PC-3 (cell line): ENCODE results near the gene TMEM14A. TPM values are rescaled to one million over a fixed set of nuclear protein-coding genes. Genes with fewer than 3 reads are reported as not detected.

Source experiments
- ATAC-seq: fragments of 200-7000 bp; cut with Tn5 transposase; 2 replicates; pipeline ENCODE4 v1.9.1; 2020; ENCODE audit warnings: mild to moderate bottlenecking, moderate library complexity
- BruUV-seq: library from RNA; stranded (reverse); fragments of 400-500 nt; replicated peaks from 2 replicates; lab custom pipeline; 2021; lab: Mats Ljungman, UMichigan
- CTCF ChIA-PET: fragments of 300-600 bp; sonication (Branson Sonifier 250); formaldehyde crosslinking; loops from one replicate; lab custom pipeline; 2022; ENCODE audit warnings: antibody characterized with exemption; lab: Charles Lee
- POLR2A ChIA-PET: fragments of 300-600 bp; sonication (Branson Sonifier 250); formaldehyde crosslinking; loops from one replicate; lab custom pipeline; 2022; ENCODE audit warnings: antibody characterized with exemption; ENCODE audit not compliant: unreplicated experiment; lab: Charles Lee
- DNase-seq: peaks from one replicate; pipeline ENCODE4 v3.0.0-alpha.2; 2015
- H2AFZ ChIP-seq: fragments of 300-600 bp; sonication (generic); 2 replicates; pipeline ENCODE4 v1.6.0; 2016; ENCODE audit warnings: antibody characterized with exemption, low read length
- H3F3A ChIP-seq: fragments of 300-600 bp; sonication (generic); one replicate; pipeline ENCODE4 v1.6.0; 2017; ENCODE audit warnings: antibody characterized with exemption, low read length, control low read depth, mild to moderate bottlenecking; ENCODE audit not compliant: unreplicated experiment
- H3K27ac ChIP-seq: fragments of 300-600 bp; sonication (generic); 2 replicates; pipeline ENCODE4 v1.5.1; 2016; ENCODE audit warnings: mild to moderate bottlenecking, low read length
- H3K27me3 ChIP-seq: fragments of 300-600 bp; sonication (generic); 2 replicates; pipeline ENCODE4 v1.6.1; 2016; ENCODE audit warnings: low read length, mixed read lengths
- H3K36me3 ChIP-seq: fragments of 300-600 bp; sonication (generic); 2 replicates; pipeline ENCODE4 v1.6.1; 2016; ENCODE audit warnings: low read depth, mixed run types, low read length, mixed read lengths
- H3K4me1 ChIP-seq: fragments of 300-600 bp; sonication (generic); 2 replicates; pipeline ENCODE4 v1.5.1; 2016; ENCODE audit warnings: low read length; ENCODE audit not compliant: insufficient read depth
- H3K4me2 ChIP-seq: fragments of 300-600 bp; sonication (generic); 2 replicates; pipeline ENCODE4 v1.6.0; 2016; ENCODE audit warnings: low read length
- H3K4me3 ChIP-seq: fragments of 300-600 bp; sonication (generic); 2 replicates; pipeline ENCODE4 v1.5.1; 2016; ENCODE audit warnings: mild to moderate bottlenecking, low read length, mixed read lengths
- H3K79me2 ChIP-seq: fragments of 300-600 bp; sonication (generic); 2 replicates; pipeline ENCODE4 v1.6.1; 2017; ENCODE audit warnings: low read length, mixed read lengths
- H3K9ac ChIP-seq: fragments of 300-600 bp; sonication (generic); 2 replicates; pipeline ENCODE4 v1.6.0; 2016; ENCODE audit warnings: mild to moderate bottlenecking, low read length
- H3K9me2 ChIP-seq: fragments of 300-600 bp; sonication (generic); replicated peaks from 2 replicates; pipeline ENCODE4 v1.6.1; 2016; ENCODE audit warnings: mixed run types, low read length, mixed read lengths
- H3K9me3 ChIP-seq: fragments of 300-600 bp; sonication (generic); 2 replicates; pipeline ENCODE4 v1.6.1; 2016; ENCODE audit warnings: low read length, mixed read lengths
- H4K20me1 ChIP-seq: fragments of 300-600 bp; sonication (generic); 2 replicates; pipeline ENCODE4 v1.6.1; 2016; ENCODE audit warnings: low read length, mixed read lengths
- EZH2 ChIP-seq: fragments of 300-600 bp; sonication (generic); IDR thresholded peaks from one replicate; pipeline ENCODE4 v1.6.1; 2017; ENCODE audit warnings: antibody characterized with exemption, mild to moderate bottlenecking, low read length; ENCODE audit not compliant: unreplicated experiment
- EZH2phosphoT487 ChIP-seq: fragments of 300-600 bp; sonication (generic); IDR thresholded peaks from 2 replicates; pipeline ENCODE4 v1.6.1; 2018; ENCODE audit warnings: mild to moderate bottlenecking, antibody characterized with exemption, low read length, borderline replicate concordance
- intact Hi-C: fragments of 100-400 bp; cut with micrococcal nuclease; formaldehyde crosslinking; loops from 2 replicates; pipeline ENCODE4 v1.9.0; 2023
- total RNA-seq: library from RNA; depleted of rRNA; stranded (reverse); fragments of >200 nt; gene quantifications from 2 replicates; pipeline ENCODE4 v1.2.3, GENCODE V29; 2014
- TF ChIP-seq, protein P1 (sequence below): fragments of 300-600 bp; sonication (generic); conservative IDR thresholded peaks from 2 replicates; pipeline ENCODE4 v1.5.1; 2017; ENCODE audit warnings: antibody characterized with exemption, low read depth, mild to moderate bottlenecking, low read length

The TMEM14A gene
- total RNA-seq, 1 experiment from 2014 or later: 65.4 TPM

DNA sequence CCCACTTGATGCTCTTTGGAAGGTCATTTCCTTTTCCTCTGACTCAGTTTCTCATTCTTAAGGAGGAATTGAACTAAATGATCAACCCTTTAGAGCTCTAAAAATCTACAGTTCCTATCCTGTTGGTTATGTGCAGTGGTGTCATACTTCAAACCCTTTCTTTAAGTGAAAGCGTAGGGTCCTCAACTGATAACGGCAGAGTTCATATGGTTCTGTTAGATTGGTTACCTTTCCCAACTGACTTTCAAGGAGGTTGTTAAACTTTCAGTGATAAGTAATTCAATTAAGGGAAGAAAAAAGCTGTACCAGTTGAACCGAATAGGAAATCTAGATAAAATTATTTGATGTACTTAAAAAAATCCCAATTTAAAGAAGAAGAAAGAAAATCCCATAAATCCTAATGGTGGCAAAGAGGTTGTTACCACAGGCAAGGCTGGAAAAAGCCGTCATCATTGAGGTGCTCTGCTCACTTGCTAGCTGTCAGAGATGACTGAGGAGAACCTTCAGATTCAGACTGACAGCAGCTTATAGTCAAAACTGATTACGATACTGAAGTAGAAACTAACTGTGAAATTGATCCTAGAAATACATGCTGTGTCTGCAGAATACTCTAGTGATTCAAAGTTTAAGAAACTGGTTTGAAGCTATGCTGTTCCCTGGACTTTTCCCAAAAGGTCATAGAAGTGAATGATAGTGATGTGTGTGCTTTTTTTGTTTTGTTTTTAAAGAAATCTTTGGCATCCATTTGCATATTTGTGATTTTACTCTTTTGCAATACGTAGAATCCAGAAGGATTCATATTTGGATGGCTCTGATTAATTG lies 16.2 kb downstream of the TMEM14A start:
- H3K4me2 ChIP-seq: no peak overlapping the region
- TF ChIP-seq EZH2phosphoT487 (no peak), EZH2 (no peak)
- TF ChIP-seq, protein P1, sequence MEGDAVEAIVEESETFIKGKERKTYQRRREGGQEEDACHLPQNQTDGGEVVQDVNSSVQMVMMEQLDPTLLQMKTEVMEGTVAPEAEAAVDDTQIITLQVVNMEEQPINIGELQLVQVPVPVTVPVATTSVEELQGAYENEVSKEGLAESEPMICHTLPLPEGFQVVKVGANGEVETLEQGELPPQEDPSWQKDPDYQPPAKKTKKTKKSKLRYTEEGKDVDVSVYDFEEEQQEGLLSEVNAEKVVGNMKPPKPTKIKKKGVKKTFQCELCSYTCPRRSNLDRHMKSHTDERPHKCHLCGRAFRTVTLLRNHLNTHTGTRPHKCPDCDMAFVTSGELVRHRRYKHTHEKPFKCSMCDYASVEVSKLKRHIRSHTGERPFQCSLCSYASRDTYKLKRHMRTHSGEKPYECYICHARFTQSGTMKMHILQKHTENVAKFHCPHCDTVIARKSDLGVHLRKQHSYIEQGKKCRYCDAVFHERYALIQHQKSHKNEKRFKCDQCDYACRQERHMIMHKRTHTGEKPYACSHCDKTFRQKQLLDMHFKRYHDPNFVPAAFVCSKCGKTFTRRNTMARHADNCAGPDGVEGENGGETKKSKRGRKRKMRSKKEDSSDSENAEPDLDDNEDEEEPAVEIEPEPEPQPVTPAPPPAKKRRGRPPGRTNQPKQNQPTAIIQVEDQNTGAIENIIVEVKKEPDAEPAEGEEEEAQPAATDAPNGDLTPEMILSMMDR: no peak
- peaks cover 19% of the 10 kb centered on the region; the same call in 1 of the 2 replicates for H3K36me3 ChIP-seq
- H3K4me3 ChIP-seq: no peak overlapping the region
- no peaks in the 10 kb centered on the region for H4K20me1 ChIP-seq
- no peaks in the 10 kb centered on the region for H3K9me2 ChIP-seq
- no peak overlapping the region for H2AFZ ChIP-seq
- DNase-seq: no peak
- ATAC-seq: no peak
- no peaks in the 10 kb centered on the region for H3K27me3 ChIP-seq
- no peak overlapping the region for H3K9ac ChIP-seq
- H3K9me3 ChIP-seq: no peaks in the 10 kb centered on the region
- H3F3A ChIP-seq: no peaks in the 10 kb centered on the region
- no peak overlapping the region for H3K27ac ChIP-seq
- CTCF ChIA-PET: interaction anchor here (0.5 kb wide), 1 partner anchor 279 kb away, joined by 8 read pairs; no protein-coding TSS in a partner anchor
- no peaks in the 10 kb centered on the region for H3K4me1 ChIP-seq
- BruUV-seq: no TSS peak
- intact Hi-C loops: no loop called here
- H3K79me2 ChIP-seq: no peaks in the 10 kb centered on the region
- POLR2A ChIA-PET: no interaction called here

DNA sequence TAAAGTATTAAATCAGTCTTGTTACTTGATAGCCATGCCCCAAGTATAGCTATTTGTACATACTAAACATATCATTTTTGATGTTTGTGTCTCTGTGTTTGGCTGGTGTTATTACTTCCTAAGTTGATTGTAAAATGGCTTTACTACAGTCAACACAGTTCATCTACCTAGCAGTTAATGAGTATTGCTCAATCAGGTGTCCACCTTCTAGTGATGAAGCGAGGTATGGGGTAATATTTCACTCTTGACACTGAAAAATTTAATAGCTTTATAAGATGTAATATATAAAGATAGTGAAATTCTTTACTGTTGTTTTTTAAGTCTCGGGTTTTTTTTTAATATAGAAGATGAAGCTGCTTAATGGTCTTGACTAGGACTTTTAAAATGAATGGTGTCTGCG lies 18.9 kb downstream of the TMEM14A start:
- ATAC-seq (no peak), DNase-seq (no peak)
- H3K4me2 ChIP-seq: no peak overlapping the region
- CTCF ChIA-PET: no interaction called here
- H3K4me1 ChIP-seq: no peaks in the 10 kb centered on the region
- TF ChIP-seq, protein P1: no peak
- TF ChIP-seq EZH2 (no peak), EZH2phosphoT487 (no peak)
- H3K9me3 ChIP-seq: no peaks in the 10 kb centered on the region
- BruUV-seq: no TSS peak
- no peak overlapping the region for H3K9ac ChIP-seq
- H3K27ac ChIP-seq: no peak overlapping the region
- no peak overlapping the region for H2AFZ ChIP-seq
- H3K36me3 ChIP-seq: peaks cover 6% of the 10 kb centered on the region; the same call in 1 of the 2 replicates
- no peaks in the 10 kb centered on the region for H3K27me3 ChIP-seq
- no peaks in the 10 kb centered on the region for H3K9me2 ChIP-seq
- intact Hi-C loops: loop anchor here (10.0 kb wide), 2 partner anchors 125 to 185 kb away; no protein-coding TSS in a partner anchor
- POLR2A ChIA-PET: no interaction called here
- no peaks in the 10 kb centered on the region for H3F3A ChIP-seq
- H3K79me2 ChIP-seq: no peaks in the 10 kb centered on the region
- no peaks in the 10 kb centered on the region for H4K20me1 ChIP-seq
- H3K4me3 ChIP-seq: no peak overlapping the region

- TF ChIP-seq, protein P1: peak; percentile 52
- TF ChIP-seq EZH2: no peak
- no peaks in the 10 kb centered on the region for H3F3A ChIP-seq
- H4K20me1 ChIP-seq: no peaks in the 10 kb centered on the region
- intact Hi-C loops: loop anchor here (2.0 to 10.0 kb wide), 3 partner anchors 123 to 303 kb away; partner anchors contain the start of gene GSTA4
- no peaks in the 10 kb centered on the region for H3K9me3 ChIP-seq
- ATAC-seq: peak; percentile 45; the same call in 1 of the 2 replicates
- H3K27ac ChIP-seq: no peak overlapping the region
- H3K4me2 ChIP-seq: no peak overlapping the region
- H3K36me3 ChIP-seq: no peaks in the 10 kb centered on the region
- no peak overlapping the region for H3K9ac ChIP-seq
- H3K79me2 ChIP-seq: no peaks in the 10 kb centered on the region
- POLR2A ChIA-PET: no interaction called here
- H3K27me3 ChIP-seq: no peaks in the 10 kb centered on the region
- BruUV-seq: no TSS peak
- CTCF ChIA-PET: no interaction called here
- peak; percentile 16 for DNase-seq
- H3K4me3 ChIP-seq: no peak overlapping the region
- H2AFZ ChIP-seq: no peak overlapping the region
- no peaks in the 10 kb centered on the region for H3K4me1 ChIP-seq
- H3K9me2 ChIP-seq: no peaks in the 10 kb centered on the region
These were observed 20.8 kb downstream of the TMEM14A start for GRCh38 chr6:52691718-52692117.
